Spleen (tissue), 11 donors: Measurements from ENCODE around the gene PROSER3. TPM values are rescaled to one million over a fixed set of nuclear protein-coding genes. Genes with fewer than 3 reads are reported as not detected.
A peak's percentile ranks its signal among the peaks of the same experiment; 100 is the strongest.

Experiments
- DNase-seq: peaks from one replicate; pipeline ENCODE4 v3.0.0-alpha.2; 2020
- H3K27ac ChIP-seq, 8 donors: fragments of 200-600 bp; sonication (generic) in 7 of 8; 1 replicate in 4 of 8; 2 replicates in 4 of 8; pipeline versions ENCODE4 v1.5.0 to v1.8.0; 2016 to 2021; ENCODE audit warnings: inconsistent platforms in 4 of 8, mild to moderate bottlenecking in 4 of 8, moderate library complexity in 1 of 8
- H3K27me3 ChIP-seq, 7 donors: fragments of 200-600 bp; sonication (generic) in 6 of 7; replicated peaks in 1 of 7; 1 replicate in 4 of 7; 2 replicates in 3 of 7; pipeline versions ENCODE4 v1.5.0 to v1.8.0; 2016 to 2021; ENCODE audit warnings: inconsistent platforms in 3 of 7, mild to moderate bottlenecking in 1 of 7
- H3K36me3 ChIP-seq, 6 donors: fragments of 200-600 bp; sonication (generic) in 5 of 6; 1 replicate in 4 of 6; 2 replicates in 2 of 6; pipeline versions ENCODE4 v1.5.0 to v1.8.0; 2016 to 2021; ENCODE audit warnings: inconsistent platforms in 2 of 6
- H3K4me1 ChIP-seq, 6 donors: fragments of 200-600 bp; sonication (generic) in 5 of 6; 1 replicate in 3 of 6; 2 replicates in 3 of 6; pipeline versions ENCODE4 v1.5.0 to v1.8.0; 2016 to 2021; ENCODE audit warnings: inconsistent platforms in 3 of 6
- H3K4me3 ChIP-seq, 8 donors: fragments of 200-600 bp; sonication (generic) in 7 of 8; 1 replicate in 4 of 8; 2 replicates in 4 of 8; pipeline versions ENCODE4 v1.5.0 to v1.8.0; 2016 to 2021; ENCODE audit warnings: inconsistent platforms in 4 of 8, mild to moderate bottlenecking in 4 of 8, moderate library complexity in 2 of 8
- H3K9me3 ChIP-seq, 8 donors: fragments of 200-600 bp; sonication (generic) in 7 of 8; 1 replicate in 4 of 8; 2 replicates in 4 of 8; pipeline versions ENCODE4 v1.5.0 to v1.8.0; 2016 to 2021; ENCODE audit warnings: inconsistent platforms in 4 of 8
- POLR2A ChIP-seq, 3 donors: fragments of 450-650 bp; IDR thresholded peaks; one replicate each; pipeline ENCODE4 v1.5.1; 2017; ENCODE audit warnings: antibody characterized with exemption in 3 of 3, mild to moderate bottlenecking in 1 of 3
- POLR2AphosphoS5 ChIP-seq, 3 donors: sonication (generic); formaldehyde crosslinking; IDR thresholded peaks; one replicate each; pipeline ENCODE4 v1.5.1; 2017; ENCODE audit warnings: antibody characterized with exemption in 3 of 3
- WGBS, 5 donors: extraction: QIAGEN DNeasy Blood & Tissue Kit in 3 of 5; methylation state at CpG; one replicate each; pipeline versions ENCODE4 v1.1.5 to v1.1.7; 2013 to 2018; 5-methylcytosine and 5-hydroxymethylcytosine counted together
- intact Hi-C: fragments of 100-400 bp; cut with DNase I; formaldehyde crosslinking; loops from one replicate; pipeline ENCODE4 v1.15.0; 2023; ENCODE audit warnings: low total_unique reads
- polyA plus RNA-seq, 3 donors: library from polyadenylated mRNA; stranded (reverse); fragments of 200-250 nt; gene quantifications; one replicate each; pipeline ENCODE4 v1.2.1, GENCODE V29; 2013
- total RNA-seq, 7 donors: library from RNA; depleted of rRNA in 3 of 7; stranded (reverse); fragments of >200 nt in 3 of 7; fragmentation: NEBNext Ultra II Directional in 4 of 7; extraction: Animal tissue kit (Norgen Biotek cat#: 25700) in 4 of 7; gene quantifications; one replicate each; pipeline versions ENCODE4 v1.1.0 to v1.2.1, GENCODE V29; 2016 to 2021
- TF ChIP-seq, protein P1 (sequence below), 11 experiments: fragments of 200-600 bp in 7 of 11; fragments of 450-650 bp in 4 of 11; sonication (generic) in 4 of 11; IDR thresholded peaks in 8 of 11; conservative IDR thresholded peaks in 3 of 11; 1 replicate in 7 of 11; 2 replicates in 4 of 11; pipeline versions ENCODE4 v1.4.0 to v1.8.0; 2016 to 2021; ENCODE audit warnings: antibody characterized with exemption in 11 of 11, inconsistent platforms in 4 of 11, mild to moderate bottlenecking in 1 of 11
- donor health status: healthy with polysubstance abuse.
- donor health status: DM: no; HTN: no; CAD: no; lungs with moderate emphysema.
- donor health status: DM: no; HTN: no; CAD: no.
- donor health status: Bipolar disorder and iron deficiency.
- donor health status: healthy.
- donor health status: DM: no; HTN: no; CAD: no.
- donor health status: DM: yes; HTN: yes; CAD: no.

Gene PROSER3
- total and polyA plus RNA-seq, 10 donors, result 2.0 to 25.2 (median 14.8) TPM

DNA sequence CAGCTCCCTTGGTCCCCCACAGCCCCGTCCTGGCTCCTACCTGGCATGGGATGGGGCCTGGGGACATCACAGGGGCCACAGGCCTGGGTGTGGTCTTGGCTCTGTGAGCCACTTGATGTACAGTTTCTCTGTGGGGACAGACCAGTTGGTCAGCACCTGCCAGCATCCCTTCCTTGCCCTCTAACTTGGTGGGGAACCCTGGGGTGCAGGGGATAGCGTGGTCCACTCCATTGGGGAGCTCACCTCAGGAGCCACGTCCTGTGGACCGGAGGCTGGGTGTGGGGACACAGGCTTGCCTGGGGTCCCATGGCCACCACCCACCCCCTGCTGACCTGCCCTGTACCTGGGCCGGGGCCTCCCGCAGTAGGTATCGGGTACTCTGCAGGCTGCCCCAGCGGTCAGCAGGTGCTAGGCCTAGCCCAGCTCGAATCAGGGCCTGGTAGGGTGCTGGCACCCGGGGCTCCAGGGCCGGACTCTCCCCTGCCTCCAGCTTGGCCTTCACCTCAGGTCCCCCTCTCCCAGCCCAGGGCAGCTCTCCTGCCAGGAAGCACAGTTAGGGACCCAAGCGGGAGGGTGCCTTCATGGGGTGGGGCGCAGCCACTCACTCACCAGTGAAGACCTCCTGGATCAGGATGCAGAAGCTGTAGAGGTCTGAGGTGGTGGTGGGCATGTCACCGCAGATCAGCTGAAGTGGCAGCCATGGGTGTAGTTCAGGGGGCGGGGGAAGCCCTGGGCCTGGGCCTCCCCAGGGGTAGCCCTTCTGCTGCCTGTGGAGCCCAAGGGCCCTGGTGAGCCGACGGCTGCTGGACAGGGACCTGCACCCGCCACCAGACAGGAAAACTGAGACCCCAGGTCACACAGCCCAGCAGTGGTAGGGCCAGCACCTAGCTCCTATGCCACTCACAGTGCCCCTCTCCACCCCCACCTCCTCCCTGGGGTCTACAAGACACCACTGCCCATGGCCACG, 32.3 kb downstream of the PROSER3 start:
- H3K36me3 ChIP-seq, result peaks cover 0 to 25% (median 1%) of the 10 kb centered on the region in 6 donors
- 84 to 93% (median 88%) methylated on average over 5 to 19 of the region's 19 CpGs for WGBS, 5 donors
- H3K27ac ChIP-seq, result no peak overlapping the region
- intact Hi-C loops, result no loop called here
- no peak overlapping the region for H3K4me3 ChIP-seq
- no peaks in the 10 kb centered on the region for H3K4me1 ChIP-seq
- no peaks in the 10 kb centered on the region for H3K9me3 ChIP-seq
- no peak for DNase-seq
- peaks cover 0 to 30% (median 0%) of the 10 kb centered on the region in 7 donors for H3K27me3 ChIP-seq
- TF ChIP-seq, protein P1, sequence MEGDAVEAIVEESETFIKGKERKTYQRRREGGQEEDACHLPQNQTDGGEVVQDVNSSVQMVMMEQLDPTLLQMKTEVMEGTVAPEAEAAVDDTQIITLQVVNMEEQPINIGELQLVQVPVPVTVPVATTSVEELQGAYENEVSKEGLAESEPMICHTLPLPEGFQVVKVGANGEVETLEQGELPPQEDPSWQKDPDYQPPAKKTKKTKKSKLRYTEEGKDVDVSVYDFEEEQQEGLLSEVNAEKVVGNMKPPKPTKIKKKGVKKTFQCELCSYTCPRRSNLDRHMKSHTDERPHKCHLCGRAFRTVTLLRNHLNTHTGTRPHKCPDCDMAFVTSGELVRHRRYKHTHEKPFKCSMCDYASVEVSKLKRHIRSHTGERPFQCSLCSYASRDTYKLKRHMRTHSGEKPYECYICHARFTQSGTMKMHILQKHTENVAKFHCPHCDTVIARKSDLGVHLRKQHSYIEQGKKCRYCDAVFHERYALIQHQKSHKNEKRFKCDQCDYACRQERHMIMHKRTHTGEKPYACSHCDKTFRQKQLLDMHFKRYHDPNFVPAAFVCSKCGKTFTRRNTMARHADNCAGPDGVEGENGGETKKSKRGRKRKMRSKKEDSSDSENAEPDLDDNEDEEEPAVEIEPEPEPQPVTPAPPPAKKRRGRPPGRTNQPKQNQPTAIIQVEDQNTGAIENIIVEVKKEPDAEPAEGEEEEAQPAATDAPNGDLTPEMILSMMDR (IDR thresholded peaks at IDR 0.05 in 8 of 11, conservative IDR thresholded peaks at IDR 0.05 in 3 of 11), result no peak
- TF ChIP-seq POLR2AphosphoS5 (IDR thresholded peaks at IDR 0.05) (no peak), POLR2A (IDR thresholded peaks at IDR 0.05) (no peak)

DNA sequence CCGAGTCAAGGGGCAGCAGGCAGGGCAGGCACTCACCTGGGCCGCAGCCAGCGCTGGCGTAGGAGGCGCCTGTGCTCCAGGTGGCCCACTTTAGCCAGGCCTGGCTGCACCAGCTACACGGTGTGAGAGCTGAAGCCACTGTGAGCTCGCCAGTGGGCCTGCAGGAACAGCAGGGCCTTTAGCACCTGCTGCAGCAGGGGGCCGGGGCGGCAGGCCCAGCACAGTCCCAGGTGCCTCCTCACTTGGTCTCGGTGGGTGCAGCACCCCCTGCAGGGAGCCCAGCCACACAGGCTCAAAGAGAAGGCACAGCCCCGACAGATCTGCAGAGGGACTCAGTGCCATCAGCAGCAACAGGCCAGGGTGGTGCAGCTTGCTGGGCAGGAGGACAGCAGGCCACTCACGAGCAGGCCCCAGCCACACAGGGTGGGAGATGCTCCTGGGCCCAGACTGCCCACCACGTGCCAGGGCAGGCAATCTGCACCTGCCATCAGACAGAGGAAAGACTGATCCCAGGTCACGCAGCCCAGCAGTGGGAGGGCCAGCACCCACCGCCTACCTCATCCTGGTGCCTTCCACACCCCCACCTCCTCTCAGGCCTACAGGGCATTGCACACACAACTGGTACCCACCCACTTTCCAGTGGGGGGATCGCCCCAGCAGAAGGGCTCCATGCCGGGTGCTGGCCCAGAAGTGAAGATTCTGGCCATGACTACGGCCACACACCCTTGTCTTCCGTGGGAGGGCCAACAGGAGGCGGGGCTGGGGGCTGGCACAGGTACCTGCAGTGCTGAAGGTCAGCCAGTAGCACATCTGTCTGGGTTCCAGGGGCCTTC, 33.2 kb downstream of the PROSER3 start:
- Histone ChIP-seq H3K4me3 (no peak overlapping the region), H3K27me3 (peaks cover 0 to 38% (median 0%) of the 10 kb centered on the region in 7 donors), H3K36me3 (peaks cover 0 to 16% (median 0%) of the 10 kb centered on the region in 6 donors), H3K9me3 (no peaks in the 10 kb centered on the region), H3K4me1 (no peaks in the 10 kb centered on the region), H3K27ac (no peak overlapping the region)
- intact Hi-C loops, result no loop called here
- TF ChIP-seq, protein P1 (IDR thresholded peaks at IDR 0.05 in 8 of 11, conservative IDR thresholded peaks at IDR 0.05 in 3 of 11), result no peak
- TF ChIP-seq POLR2AphosphoS5 (IDR thresholded peaks at IDR 0.05) (peak in 1 of 3 donors; percentile 20), POLR2A (IDR thresholded peaks at IDR 0.05) (no peak)
- 52 to 81% (median 72%) methylated on average over 5 to 20 of the region's 20 CpGs for WGBS, 5 donors
- DNase-seq, result no peak

DNA sequence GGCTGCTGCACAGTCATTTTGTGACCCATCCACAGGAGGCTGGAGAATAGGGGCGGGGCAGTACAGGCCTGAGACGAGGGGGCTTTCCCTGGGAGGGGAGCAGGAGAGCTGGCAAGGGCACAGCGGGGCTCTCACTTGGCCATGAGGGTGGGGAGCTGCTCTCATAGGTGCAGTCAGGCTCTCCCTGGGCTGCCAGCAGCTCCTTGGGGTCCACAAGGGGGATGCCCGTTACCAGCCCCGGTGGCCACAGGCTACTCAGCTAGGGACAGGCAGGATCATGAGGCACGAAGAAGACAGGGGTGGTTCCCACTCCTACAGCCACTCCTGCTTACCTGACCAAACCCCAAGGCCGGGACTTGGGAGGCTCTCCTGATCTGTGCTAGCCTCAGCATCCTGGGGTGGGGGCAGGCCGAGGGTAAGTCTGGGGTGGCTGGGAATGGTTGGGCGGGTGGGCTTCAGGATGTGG, 33.9 kb downstream of the PROSER3 start:
- intact Hi-C loops, result no loop called here
- 77 to 91% (median 87%) methylated on average over 3 to 9 of the region's 9 CpGs for WGBS, 5 donors
- H3K9me3 ChIP-seq, result no peaks in the 10 kb centered on the region
- H3K4me3 ChIP-seq, result no peak overlapping the region
- H3K36me3 ChIP-seq, result peaks cover 0 to 9% (median 0%) of the 10 kb centered on the region in 6 donors
- DNase-seq, result no peak
- H3K4me1 ChIP-seq, result no peaks in the 10 kb centered on the region
- H3K27me3 ChIP-seq, result peaks cover 0 to 44% (median 4%) of the 10 kb centered on the region in 7 donors
- TF ChIP-seq, protein P1 (IDR thresholded peaks at IDR 0.05 in 8 of 11, conservative IDR thresholded peaks at IDR 0.05 in 3 of 11), result no peak
- TF ChIP-seq POLR2A (IDR thresholded peaks at IDR 0.05) (no peak), POLR2AphosphoS5 (IDR thresholded peaks at IDR 0.05) (no peak)
- no peak overlapping the region for H3K27ac ChIP-seq
